Small intestine (tissue), 7 donors: ENCODE measurements around the gene MRPL17. TPM values are rescaled to one million over a fixed set of nuclear protein-coding genes. Genes with fewer than 3 reads are reported as not detected.

Experiments
- DNase-seq, 2 donors: peaks; one replicate each; pipeline versions ENCODE4 v3.0.0 to v3.0.0-alpha.2; 2013
- FAIRE-seq: peaks from 2 replicates; lab custom pipeline; 2012; peaks lifted over from hg19 to GRCh38; lab: Jason Lieb, UNC
- H3K27ac ChIP-seq, 3 donors: one replicate each; pipeline ENCODE4 v1.5.1; 2013; ENCODE audit warnings: low read length in 2 of 3, mild to moderate bottlenecking in 2 of 3, control low read depth in 1 of 3, inconsistent platforms in 1 of 3, low read depth in 1 of 3, moderate library complexity in 1 of 3
- H3K27me3 ChIP-seq, 3 donors: one replicate each; pipeline ENCODE4 v1.6.1; 2013; ENCODE audit warnings: low read length in 3 of 3, inconsistent platforms in 1 of 3; ENCODE audit not compliant: control insufficient read depth in 3 of 3, insufficient read depth in 3 of 3
- H3K36me3 ChIP-seq, 3 donors: one replicate each; pipeline ENCODE4 v1.6.1; 2013; ENCODE audit warnings: low read length in 3 of 3, inconsistent platforms in 1 of 3, low read depth in 1 of 3, mild to moderate bottlenecking in 1 of 3, moderate library complexity in 1 of 3; ENCODE audit not compliant: control insufficient read depth in 3 of 3, insufficient read depth in 2 of 3
- H3K4me1 ChIP-seq, 3 donors: one replicate each; pipeline ENCODE4 v1.6.1; 2013; ENCODE audit warnings: low read length in 2 of 3, inconsistent platforms in 1 of 3, low read depth in 1 of 3, mild to moderate bottlenecking in 1 of 3, moderate library complexity in 1 of 3; ENCODE audit not compliant: control insufficient read depth in 3 of 3, insufficient read depth in 2 of 3
- H3K4me3 ChIP-seq, 3 donors: one replicate each; pipeline ENCODE4 v1.5.1; 2013; ENCODE audit warnings: low read length in 3 of 3, control low read depth in 1 of 3, inconsistent platforms in 1 of 3, low read depth in 1 of 3, mild to moderate bottlenecking in 1 of 3, moderate library complexity in 1 of 3
- H3K9me3 ChIP-seq, 2 donors: one replicate each; pipeline ENCODE4 v1.6.1; 2013; ENCODE audit warnings: low read depth in 1 of 2, low read length in 1 of 2; ENCODE audit not compliant: control insufficient read depth in 2 of 2, insufficient read depth in 1 of 2
- WGBS, 3 donors: extraction: QIAGEN DNeasy Blood & Tissue Kit; methylation state at CpG; one replicate each; pipeline ENCODE4 v1.1.7; 2013; 5-methylcytosine and 5-hydroxymethylcytosine counted together
- polyA plus RNA-seq, 4 donors: library from polyadenylated mRNA; stranded (reverse) in 3 of 4; unstranded in 1 of 4; fragments of 200-250 nt in 3 of 4; fragments of 120-200 nt in 1 of 4; gene quantifications; one replicate each; pipeline versions ENCODE4 v1.2.1 to v1.2.3, GENCODE V29; 2013
- donor health status: healthy with polysubstance abuse.
- donor health status: control.
- donor health status: control.
- donor health status: Bipolar disorder and iron deficiency.
- donor health status: healthy.

The MRPL17 gene
- polyA plus RNA-seq, 4 donors, result 17.8 to 64.5 (median 34.2) TPM

DNA sequence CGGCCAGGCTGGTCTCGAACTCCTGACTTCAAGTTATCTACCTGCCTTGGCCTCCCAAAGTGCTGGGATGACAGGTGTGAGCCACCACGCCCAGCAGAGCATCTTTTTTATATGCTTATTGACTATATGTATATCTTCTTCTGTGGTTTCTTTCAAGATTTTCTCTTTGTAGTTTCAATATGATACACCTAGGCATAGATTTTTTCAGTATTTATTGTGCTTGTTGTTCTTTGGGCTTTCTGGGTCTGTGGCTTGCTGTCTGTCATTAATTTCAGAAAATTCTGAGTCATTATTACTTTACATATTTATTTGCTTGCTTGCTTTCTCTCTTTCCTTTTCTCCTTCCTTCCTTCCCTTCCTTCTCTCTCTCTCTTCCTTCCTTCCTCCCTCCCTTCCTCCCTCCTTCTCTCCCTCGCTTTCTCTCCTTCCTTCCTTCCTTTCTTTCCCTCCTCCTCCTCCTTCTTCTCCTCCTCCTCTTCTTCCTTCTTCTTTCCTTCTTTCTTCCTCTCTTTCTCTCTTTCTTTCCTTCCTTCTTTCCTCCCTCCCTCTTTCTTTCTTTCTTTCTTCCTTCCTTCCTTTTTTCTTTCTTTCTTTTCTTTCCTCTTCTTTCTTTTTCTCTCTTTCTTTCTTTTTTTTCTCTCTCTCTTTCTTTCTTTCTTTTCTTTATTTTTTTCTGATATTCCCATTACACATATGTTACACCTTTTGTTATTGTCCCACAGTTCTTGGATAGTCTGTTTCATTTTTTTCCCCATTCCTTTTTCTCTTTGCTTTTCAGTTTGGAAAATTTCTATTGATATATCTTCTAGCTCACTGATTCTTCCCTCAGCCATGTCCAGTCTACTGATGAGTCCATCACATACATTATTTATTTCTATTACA lies 16.6 kb downstream of the MRPL17 start:
- no peak for FAIRE-seq
- H3K9me3 ChIP-seq, result no peaks in the 10 kb centered on the region
- no peak for DNase-seq
- 88 to 96% (median 88%) methylated on average over 4 of the region's 4 CpGs for WGBS, 3 donors
- H3K27ac ChIP-seq, result no peak overlapping the region
- peaks cover 0 to 3% (median 0%) of the 10 kb centered on the region in 3 donors for H3K4me1 ChIP-seq
- no peaks in the 10 kb centered on the region for H3K36me3 ChIP-seq
- H3K4me3 ChIP-seq, result no peak overlapping the region
- H3K27me3 ChIP-seq, result no peaks in the 10 kb centered on the region

DNA sequence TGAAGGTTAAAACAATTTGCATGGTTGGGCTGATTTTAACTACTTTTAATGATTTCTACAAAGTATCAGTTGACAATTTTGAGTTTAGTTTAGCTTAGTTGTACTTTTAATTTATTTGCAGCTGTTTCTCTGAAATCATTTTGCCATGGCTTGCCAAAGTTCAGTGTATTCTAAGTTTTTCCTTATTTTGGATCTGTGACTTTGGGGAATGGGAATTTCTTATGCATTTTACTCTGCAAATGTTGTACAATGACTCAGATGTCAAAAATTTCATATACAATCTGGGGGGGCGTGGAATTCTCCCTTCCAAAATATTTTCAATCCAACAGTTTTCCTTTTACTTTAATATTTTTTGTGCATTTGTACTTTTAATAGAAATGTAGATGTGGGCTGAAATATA lies 18.6 kb downstream of the MRPL17 start:
- WGBS, 3 donors, result 4 to 64% (median 10%) methylated on average over 1 of the region's 1 CpG

DNA sequence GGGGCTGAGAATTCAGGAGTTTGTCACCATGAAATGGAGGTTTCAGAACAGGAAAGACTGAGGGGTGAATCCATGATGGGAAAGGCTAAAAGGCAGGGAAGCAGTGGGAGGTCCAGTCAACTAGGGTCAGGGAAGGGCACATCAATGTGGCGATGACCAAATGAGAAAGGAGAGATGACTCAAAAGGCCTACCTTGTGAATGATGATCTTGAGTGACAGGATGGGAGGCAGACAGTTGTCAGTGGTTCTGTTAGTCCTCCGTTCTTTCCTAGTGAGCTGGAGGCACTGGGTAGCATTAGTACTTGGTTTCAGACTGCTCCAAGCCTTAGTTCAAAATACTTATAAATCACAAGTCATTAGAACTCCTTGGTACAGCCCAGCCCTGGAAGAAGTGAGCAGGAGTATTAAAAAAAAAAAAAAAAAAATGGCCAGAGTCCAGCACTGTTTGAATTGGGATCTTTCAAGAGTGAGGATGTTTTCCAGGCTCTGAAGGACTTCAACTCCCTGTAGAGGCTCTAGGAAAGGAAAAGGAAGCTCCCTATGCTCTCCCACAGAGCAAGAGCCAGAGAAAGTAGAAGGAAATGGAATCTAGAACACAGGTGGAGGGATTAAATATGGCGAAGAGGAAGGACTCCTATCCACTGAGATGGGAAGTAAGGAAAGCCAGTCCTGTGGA lies 19.2 kb downstream of the MRPL17 start:
- Histone ChIP-seq H3K36me3 (no peaks in the 10 kb centered on the region), H3K27ac (no peak overlapping the region), H3K27me3 (peaks cover 0 to 5% (median 0%) of the 10 kb centered on the region in 3 donors), H3K9me3 (no peaks in the 10 kb centered on the region), H3K4me3 (no peak overlapping the region), H3K4me1 (peaks cover 0 to 3% (median 0%) of the 10 kb centered on the region in 3 donors)
- DNase-seq, result no peak
- 59 to 76% (median 65%) methylated on average over 3 of the region's 3 CpGs for WGBS, 3 donors
- FAIRE-seq, result no peak

More for the DNA sequence above, 18.6 kb downstream of the MRPL17 start:
- peaks cover 0 to 3% (median 0%) of the 10 kb centered on the region in 3 donors for H3K4me1 ChIP-seq
- no peaks in the 10 kb centered on the region for H3K9me3 ChIP-seq
- DNase-seq (no peak), FAIRE-seq (no peak)
- no peak overlapping the region for H3K27ac ChIP-seq
- no peaks in the 10 kb centered on the region for H3K27me3 ChIP-seq
- no peak overlapping the region for H3K4me3 ChIP-seq
- no peaks in the 10 kb centered on the region for H3K36me3 ChIP-seq

DNA sequence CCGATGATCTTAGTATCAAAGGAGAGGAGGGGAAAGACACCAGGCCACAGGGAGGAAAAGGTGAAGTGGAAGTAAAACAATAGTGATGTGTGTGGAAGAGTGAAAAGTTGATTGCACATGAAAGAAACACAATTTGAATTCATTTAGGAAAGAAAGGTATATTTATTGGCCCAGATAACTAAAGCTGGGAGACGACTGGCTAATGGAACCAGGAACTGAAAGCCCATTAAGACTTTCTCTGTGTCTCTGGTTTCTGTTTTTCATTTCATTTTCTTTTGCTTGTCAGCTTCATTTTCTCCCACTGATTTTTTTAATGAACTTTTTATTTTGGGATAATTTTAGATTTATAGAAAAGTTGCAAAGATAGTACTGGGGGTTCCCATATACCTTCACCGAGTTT lies 22.4 kb downstream of the MRPL17 start:
- Histone ChIP-seq H3K9me3 (no peaks in the 10 kb centered on the region), H3K36me3 (no peaks in the 10 kb centered on the region)

DNA sequence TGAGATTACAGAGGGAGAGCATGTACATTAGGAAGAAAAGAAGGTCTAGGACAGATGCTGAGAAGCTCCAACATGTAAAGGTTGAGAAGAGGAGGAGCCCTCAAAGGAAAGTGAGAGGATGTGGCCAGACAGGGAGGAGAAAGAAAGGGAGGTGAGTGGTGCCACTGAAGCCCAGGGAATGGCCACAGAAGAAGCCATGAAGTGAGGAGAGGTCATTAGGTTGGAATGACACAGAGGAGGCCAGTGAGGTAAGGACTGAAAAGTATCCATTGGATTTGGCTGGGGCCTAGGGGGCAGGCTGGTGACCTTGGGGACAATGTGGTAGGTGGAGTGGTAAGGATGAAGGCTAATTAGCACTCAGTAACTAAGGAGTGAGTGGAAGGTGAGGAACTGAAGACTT lies 24.5 kb downstream of the MRPL17 start:
- Histone ChIP-seq H3K36me3 (no peaks in the 10 kb centered on the region), H3K27me3 (peaks cover 0 to 37% (median 0%) of the 10 kb centered on the region in 3 donors), H3K4me3 (no peak overlapping the region), H3K9me3 (no peaks in the 10 kb centered on the region), H3K27ac (no peak overlapping the region), H3K4me1 (peaks cover 0 to 3% (median 0%) of the 10 kb centered on the region in 3 donors)
- FAIRE-seq (no peak), DNase-seq (no peak)

More for the DNA sequence above, 22.4 kb downstream of the MRPL17 start:
- no peak for FAIRE-seq
- no peak overlapping the region for H3K27ac ChIP-seq
- H3K4me1 ChIP-seq, result no peaks in the 10 kb centered on the region
- H3K4me3 ChIP-seq, result no peak overlapping the region
- H3K27me3 ChIP-seq, result peaks cover 0 to 21% (median 0%) of the 10 kb centered on the region in 3 donors
- DNase-seq, result no peak
- WGBS, 3 donors, result 75 to 79% (median 79%) methylated on average over 3 of the region's 3 CpGs

DNA sequence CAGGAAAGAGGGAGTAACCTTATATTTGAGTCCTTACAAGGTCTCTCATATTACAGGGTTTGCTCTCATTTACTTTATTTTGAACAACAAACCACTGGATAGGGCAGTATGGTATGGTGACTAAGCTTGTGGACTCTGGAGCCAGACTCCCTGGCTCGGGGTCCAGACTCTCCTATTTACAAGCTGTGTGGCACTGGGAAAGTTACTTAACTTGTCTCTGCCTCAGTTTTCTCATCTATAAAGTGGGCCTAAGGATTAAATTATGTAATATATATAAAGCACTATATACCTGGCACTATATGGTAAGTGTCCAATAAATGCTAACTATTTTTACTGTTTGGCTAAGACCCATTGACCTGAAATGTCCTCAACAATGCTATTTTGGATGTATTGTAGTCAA lies 25.8 kb downstream of the MRPL17 start:
- Histone ChIP-seq H3K4me3 (no peak overlapping the region), H3K9me3 (no peaks in the 10 kb centered on the region), H3K27me3 (peaks cover 0 to 46% (median 0%) of the 10 kb centered on the region in 3 donors), H3K36me3 (no peaks in the 10 kb centered on the region), H3K4me1 (peaks cover 0 to 3% (median 0%) of the 10 kb centered on the region in 3 donors), H3K27ac (no peak overlapping the region)
- no peak for FAIRE-seq
- no peak for DNase-seq
- WGBS, 3 donors, result 11 to 56% (median 29%) methylated on average over 1 of the region's 1 CpG

DNA sequence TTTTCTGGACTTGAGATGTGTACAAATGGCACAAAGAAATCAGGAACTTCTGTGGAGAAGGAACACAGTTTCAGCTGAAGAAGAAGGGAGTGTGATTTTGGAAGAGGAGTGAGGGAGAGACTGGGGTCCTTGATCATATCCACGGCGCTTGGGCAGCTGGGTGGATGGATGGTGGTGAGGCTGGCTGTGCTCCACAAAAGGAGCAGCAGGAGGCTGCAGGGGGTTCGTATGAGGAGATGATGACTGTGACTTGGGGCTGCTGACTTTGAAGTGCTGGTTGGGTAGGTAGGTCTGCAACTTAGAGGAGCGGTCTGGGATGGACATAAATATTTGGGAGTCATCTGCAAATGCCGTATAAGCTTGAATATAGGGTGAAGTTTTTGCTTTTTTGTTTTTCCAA lies 26.2 kb downstream of the MRPL17 start:
- DNase-seq (no peak), FAIRE-seq (no peak)
- peak overlapping the region in 1 of 3 donors; percentile 72 for H3K27ac ChIP-seq
- no peaks in the 10 kb centered on the region for H3K36me3 ChIP-seq
- H3K9me3 ChIP-seq, result no peaks in the 10 kb centered on the region
- WGBS, 3 donors, result 59 to 74% (median 73%) methylated on average over 5 of the region's 5 CpGs
- H3K27me3 ChIP-seq, result peaks cover 0 to 46% (median 0%) of the 10 kb centered on the region in 3 donors
- peaks cover 0 to 3% (median 0%) of the 10 kb centered on the region in 3 donors for H3K4me1 ChIP-seq
- H3K4me3 ChIP-seq, result no peak overlapping the region

DNA sequence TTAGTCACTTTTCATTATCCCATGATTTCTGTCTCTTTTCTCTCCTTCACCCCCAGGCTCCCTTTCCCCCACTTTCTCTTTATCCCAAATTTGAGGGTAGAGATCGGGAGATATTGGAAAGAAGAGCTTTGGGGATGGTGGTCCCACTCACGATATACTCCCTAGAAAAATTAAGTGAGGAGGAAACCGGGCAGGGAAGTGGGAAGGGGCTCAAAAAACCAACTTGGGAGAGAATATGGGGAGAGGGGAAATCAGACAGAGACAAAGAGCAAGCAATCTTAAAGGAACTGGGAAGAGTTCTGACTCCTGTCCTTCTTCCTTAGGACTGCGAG lies 26.6 kb downstream of the MRPL17 start:
- DNase-seq, result no peak
- Histone ChIP-seq H3K27ac (peak overlapping the region in 2 of 3 donors; percentile 67 to 72), H3K9me3 (no peaks in the 10 kb centered on the region), H3K27me3 (peaks cover 0 to 46% (median 0%) of the 10 kb centered on the region in 3 donors), H3K4me3 (peak overlapping the region in 1 of 3 donors; percentile 58), H3K4me1 (peaks cover 0 to 3% (median 0%) of the 10 kb centered on the region in 3 donors), H3K36me3 (no peaks in the 10 kb centered on the region)
- no peak for FAIRE-seq
- WGBS, 3 donors, result 42 to 78% (median 53%) methylated on average over 4 of the region's 4 CpGs
